Daoy (cell line): Measurements from ENCODE around the gene B4GALNT3. TPM values are rescaled to one million over a fixed set of nuclear protein-coding genes. Genes with fewer than 3 reads are reported as not detected.

Experiments used
- DNase-seq: peaks from one replicate; pipeline ENCODE4 v3.0.0-alpha.2; 2015; ENCODE audit warnings: low read depth
- total RNA-seq: library from RNA; depleted of rRNA; stranded (reverse); fragments of >200 nt; shearing (Covaris generic); gene quantifications from 2 replicates; pipeline ENCODE4 v1.2.3, GENCODE V29; 2014

B4GALNT3 gene
- total RNA-seq, 1 experiment from 2014 or later: 0.40 TPM

DNA sequence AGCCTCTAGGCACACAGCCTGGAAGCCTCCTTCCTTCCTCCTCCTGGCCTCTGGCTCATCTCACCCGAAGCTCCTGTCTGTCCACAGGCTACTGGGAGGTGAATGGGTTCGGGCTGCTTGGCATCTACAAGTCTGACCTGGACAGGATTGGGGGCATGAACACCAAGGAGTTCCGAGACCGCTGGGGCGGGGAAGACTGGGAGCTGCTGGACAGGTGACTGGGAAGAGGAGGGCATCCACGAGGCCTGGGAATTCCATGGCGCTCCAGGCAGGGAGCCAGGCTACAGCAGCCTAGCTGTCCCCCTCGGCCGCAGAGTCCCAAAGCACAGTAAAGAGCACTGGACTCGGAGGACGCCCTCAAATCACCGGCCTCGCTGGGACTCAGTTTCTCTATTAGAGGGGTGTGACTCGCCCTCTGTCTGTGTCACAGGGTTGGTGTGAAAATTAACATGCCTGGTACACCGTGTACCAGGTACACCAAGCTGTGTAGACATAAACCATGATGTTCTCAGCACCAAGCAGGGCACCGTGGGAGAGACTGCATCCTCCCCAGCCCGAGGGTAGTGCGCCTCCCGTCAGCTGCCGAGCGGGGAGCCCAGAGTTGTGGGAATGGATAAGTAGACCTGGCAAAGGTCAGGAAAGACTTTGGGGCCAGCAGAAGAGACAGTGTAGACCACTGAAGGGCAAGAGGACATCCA lies 99.6 kb downstream of the B4GALNT3 start:
- no peak for DNase-seq

DNA sequence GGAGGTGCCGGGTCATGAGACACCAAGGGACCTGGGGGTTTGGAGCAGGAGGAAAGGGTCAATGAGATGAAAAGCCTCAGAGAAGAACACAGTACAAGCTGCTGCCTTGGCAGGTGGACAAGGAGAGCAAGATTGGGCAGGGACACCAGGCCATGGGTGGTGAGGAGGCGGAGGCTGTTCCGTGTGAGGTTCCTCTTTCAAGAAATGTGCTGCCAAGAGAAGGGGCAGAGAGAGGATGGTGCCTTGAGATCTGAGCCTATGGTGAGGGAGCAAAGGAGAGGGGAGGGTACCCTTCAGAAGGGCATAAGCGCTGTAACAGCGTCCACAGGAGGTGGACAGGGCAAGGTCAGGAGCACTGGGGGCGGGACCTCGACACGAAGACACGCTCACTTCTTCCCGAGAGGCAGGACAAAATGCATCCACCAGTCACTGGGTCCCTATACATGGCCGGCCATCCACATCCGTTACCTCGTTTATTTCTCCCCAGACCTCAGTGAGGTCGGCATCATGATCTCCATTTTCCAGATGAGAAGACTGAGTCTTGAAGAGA lies 100.2 kb downstream of the B4GALNT3 start:
- no peak for DNase-seq

GRCh38 chr12:560691-561390 lies 101.1 kb downstream of the B4GALNT3 start:
- no peak for DNase-seq

DNA sequence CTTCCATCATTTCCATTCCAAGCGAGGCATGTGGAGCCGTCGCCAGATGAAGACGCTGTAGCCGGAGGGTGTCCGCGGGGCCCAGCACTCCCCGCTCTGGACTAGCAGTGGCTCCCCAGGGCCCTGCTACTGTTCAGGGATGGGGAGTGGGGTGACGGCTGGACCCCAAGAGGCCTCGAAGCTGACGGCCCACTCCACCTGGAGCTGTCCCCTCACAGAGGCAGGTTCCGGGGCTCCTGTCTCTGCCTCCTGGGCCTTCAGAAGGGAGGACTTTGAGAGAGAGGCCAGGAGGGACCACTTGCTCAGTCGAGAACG lies 101.6 kb downstream of the B4GALNT3 start:
- DNase-seq: no peak

DNA sequence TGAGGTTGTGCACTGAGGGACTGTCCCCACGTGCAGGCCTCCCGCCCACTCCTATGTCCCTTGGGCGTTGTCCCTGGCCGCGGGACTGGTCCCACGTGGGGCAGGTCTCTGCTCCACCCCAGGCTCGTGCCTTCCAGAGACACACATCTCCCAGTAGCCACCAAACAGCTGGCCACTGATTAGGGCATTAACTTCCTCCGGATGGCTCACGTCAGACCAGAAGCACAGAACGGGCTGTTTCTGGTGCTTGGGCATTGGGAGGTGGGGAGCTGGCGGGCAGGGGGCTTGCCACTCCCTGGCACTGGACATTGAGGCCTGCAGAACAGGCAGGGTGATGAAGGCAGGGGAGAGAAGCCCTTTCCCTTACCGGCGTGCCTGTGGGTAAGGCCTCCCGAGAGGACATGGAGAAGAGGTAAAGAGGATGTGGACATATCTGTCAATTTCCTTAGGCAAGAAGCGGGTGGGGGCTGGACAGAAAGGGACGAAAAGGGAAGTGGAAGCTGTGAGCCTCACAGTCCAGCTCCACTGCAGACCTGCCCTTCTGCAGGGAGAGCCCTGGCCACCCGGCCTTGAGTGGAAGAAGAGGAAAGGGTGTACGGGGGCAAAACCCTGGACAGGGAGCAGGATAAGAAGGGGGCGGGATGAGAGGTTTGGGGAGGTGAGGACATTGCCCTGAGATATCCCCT lies 102.3 kb downstream of the B4GALNT3 start:
- no peak for DNase-seq

- DNase-seq: no peak
Observed at GRCh38 chr12:562634-563033, 102.9 kb downstream of the B4GALNT3 start.

DNA sequence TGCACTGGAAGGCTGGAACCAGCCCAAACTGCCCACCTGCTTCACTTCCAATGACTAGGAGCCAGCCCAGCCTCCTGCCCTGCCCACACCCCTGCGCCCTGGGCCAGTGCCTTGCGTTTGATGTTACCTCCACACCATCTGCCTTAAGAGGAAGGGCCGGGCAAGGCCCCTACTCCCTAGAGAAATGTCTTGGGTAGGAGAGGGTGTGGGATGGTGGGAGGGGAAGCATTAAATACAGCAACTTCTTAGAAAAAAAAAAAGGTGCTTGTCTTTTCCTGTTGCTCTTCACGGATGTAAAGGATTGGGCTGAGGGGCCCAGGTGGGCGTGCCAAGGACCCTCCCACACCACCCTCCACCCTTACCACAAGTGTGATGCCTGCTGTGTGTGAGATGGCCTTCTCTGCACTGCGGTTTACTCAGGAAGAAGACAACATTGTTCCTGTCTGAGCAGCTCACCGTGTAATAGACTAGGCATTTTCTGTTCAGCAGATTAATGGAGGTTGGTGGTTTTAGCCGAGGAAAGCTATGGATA lies 103.6 kb downstream of the B4GALNT3 start:
- DNase-seq: peak; percentile 82

GRCh38 chr12:563787-564298 lies 104.1 kb downstream of the B4GALNT3 start:
- DNase-seq: no peak

GRCh38 chr12:565161-565560 lies 105.4 kb downstream of the B4GALNT3 start:
- no peak for DNase-seq

GRCh38 chr12:565589-566105 lies 105.9 kb downstream of the B4GALNT3 start:
- no peak for DNase-seq

DNA sequence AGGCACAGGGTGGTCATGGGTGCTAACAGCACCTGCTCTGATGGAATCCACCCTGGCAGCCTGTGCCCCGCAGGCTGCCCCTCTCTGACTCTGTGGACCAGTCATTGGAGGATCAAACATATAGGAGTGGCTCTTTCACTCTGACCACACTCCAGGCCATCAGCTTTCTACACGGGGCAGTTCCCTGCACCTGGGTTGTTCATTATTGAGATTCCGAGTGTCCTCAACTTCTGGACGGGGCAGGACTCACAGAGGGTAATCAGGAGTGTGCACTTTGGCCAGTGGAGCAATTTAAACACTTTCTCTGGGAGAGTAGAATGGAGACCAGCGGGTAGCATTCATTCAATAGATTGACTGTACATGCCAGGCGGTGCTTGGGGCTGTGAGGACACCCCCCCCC lies 108.7 kb downstream of the B4GALNT3 start:
- no peak for DNase-seq

DNA sequence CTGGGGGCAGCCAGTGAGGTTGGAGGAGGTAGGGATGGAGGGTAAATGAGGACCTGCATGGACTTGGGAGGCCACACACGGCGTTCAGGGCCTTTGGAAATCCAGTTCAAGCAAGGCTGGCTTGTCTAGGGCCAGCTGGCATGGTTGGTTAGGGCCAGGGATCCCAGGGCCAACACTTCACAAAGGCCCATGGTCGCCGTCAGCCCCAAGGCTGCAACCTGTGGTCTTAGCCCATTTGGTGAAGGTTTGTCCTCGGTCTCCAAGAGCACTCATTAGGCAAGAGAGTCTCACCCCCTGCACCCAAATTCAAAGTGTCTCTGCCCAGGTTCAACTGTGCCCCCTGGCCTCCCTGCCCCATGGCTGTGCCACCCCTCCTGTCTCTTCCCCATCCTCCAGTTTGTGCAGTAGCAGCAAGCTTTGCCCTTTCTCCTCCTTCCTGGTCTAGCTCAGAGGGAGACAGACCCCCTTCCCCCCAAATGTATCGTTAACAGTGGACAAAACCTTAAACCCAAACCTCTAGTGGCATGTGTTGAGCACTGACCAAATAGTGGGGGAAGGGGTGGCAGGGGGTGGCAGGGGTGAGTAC lies 109.4 kb downstream of the B4GALNT3 start:
- no peak for DNase-seq

DNA sequence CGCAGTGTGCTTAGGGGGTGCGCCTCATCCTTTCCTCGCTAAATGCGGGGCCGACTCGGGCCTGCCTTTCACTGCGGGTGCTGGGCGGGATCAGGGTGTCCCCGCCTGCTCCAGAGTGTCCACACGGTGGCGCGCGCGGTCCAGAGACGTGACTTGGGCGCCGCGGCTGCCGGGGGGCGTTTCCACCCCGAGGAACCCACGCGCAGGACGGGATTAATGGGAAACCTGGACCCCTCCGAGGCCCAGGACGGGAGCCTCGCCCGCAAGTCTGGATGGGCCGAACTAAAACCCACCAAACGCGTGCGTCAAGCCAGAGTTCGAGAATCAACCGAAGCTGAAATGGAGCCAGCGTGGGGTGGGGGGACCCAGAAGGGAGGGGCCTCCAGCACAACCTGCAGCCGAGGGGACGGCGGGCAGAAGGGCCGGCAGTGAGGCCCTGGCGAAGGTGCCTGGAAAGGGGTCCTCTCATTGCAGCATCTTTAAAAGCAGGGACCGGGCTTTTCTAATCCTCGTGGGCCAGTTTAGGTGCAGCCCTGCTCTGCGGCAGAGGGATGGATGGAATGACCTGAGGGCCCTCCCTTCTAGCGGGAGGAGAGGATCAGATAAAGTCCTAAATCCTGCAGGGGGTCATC lies 110.2 kb downstream of the B4GALNT3 start:
- DNase-seq: peak; percentile 90

DNA sequence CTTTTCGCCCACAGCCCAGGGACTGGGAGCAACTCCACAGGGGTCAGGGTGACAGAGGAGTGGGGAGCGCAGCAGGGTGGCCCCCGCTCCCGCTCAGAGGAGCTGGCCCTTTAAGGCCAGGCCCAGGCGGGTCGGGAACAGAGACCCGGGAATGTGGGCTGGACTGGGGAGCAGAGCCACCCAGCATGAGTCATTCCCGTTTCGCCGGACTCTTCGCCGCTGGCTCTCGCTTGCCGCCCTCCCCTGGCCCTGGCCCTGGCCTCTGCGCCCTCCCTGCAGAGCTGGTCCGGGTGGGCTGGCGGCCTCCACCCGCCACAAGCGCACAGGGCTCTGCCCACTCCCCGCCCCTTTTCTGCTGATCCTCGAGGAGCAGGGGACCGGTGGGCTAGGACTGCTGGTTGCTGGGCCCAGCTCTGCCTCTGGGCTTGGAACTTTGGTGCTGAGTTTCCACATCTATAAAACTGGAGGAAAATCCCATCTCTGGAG lies 110.7 kb downstream of the B4GALNT3 start:
- DNase-seq: peak; percentile 90

GRCh38 chr12:570921-571794 lies 111.4 kb downstream of the B4GALNT3 start:
- DNase-seq: peak; percentile 85

- peak; percentile 38 for DNase-seq
Observed at GRCh38 chr12:571795-572531, 112.2 kb downstream of the B4GALNT3 start.

DNA sequence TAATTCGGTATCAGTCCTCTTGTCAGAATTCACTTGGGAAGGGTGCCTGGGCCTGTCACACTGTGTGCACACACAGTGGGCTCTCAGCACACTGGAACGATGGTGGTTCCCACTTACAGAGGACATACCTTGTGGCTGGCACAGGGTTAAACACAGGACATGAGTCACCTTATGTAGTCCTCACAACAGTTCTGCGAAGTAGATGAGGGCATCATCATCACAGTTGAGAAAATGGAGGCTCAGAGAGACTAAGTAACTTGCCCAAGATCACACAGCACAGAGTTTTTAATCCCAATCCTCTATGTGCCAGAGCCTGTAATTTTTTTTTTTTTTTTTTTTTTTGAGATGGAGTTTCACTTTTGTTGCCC lies 112.8 kb downstream of the B4GALNT3 start:
- peak; percentile 44 for DNase-seq

- DNase-seq: no peak
Observed at GRCh38 chr12:573232-573631, 113.5 kb downstream of the B4GALNT3 start.

- peak; percentile 33 for DNase-seq
Observed at GRCh38 chr12:574475-575128, 114.9 kb downstream of the B4GALNT3 start.
